Neural progenitor cell (in vitro differentiated cells): ENCODE results near the gene ASTN1. TPM values are rescaled to one million over a fixed set of nuclear protein-coding genes. Genes with fewer than 3 reads are reported as not detected.
A peak's percentile ranks its signal among the peaks of the same experiment; 100 is the strongest.

ENCODE experiments used
- DNase-seq: peaks from one replicate; pipeline ENCODE4 v3.0.0-alpha.2; 2016; ENCODE audit warnings: low spot score
- H2AFZ ChIP-seq: fragments of 200-600 bp; sonication (generic); replicated peaks from 2 replicates; pipeline ENCODE4 v1.6.1; 2016; ENCODE audit warnings: antibody characterized with exemption
- H3F3A ChIP-seq: fragments of 200-600 bp; sonication (generic); 2 replicates; pipeline ENCODE4 v1.6.1; 2016; ENCODE audit warnings: antibody characterized with exemption, low read depth
- H3K27ac ChIP-seq: fragments of 200-600 bp; sonication (generic); 2 replicates; pipeline ENCODE4 v1.5.1; 2016; ENCODE audit warnings: mild to moderate bottlenecking
- H3K27me3 ChIP-seq: fragments of 200-600 bp; sonication (generic); 2 replicates; pipeline ENCODE4 v1.6.1; 2016; ENCODE audit warnings: mild to moderate bottlenecking, moderate library complexity
- H3K36me3 ChIP-seq: fragments of 200-600 bp; sonication (generic); 2 replicates; pipeline ENCODE4 v1.5.1; 2016
- H3K4me1 ChIP-seq: fragments of 200-600 bp; sonication (generic); 2 replicates; pipeline ENCODE4 v1.6.1; 2016; ENCODE audit warnings: mixed run types
- H3K4me2 ChIP-seq: fragments of 200-600 bp; sonication (generic); 2 replicates; pipeline ENCODE4 v1.6.1; 2016
- H3K4me3 ChIP-seq: fragments of 200-600 bp; sonication (generic); 2 replicates; pipeline ENCODE4 v1.5.1; 2016
- H3K79me2 ChIP-seq: fragments of 200-600 bp; sonication (generic); 2 replicates; pipeline ENCODE4 v1.6.1; 2016; ENCODE audit warnings: low read depth
- H3K9ac ChIP-seq: fragments of 200-600 bp; sonication (generic); 2 replicates; pipeline ENCODE4 v1.6.1; 2016
- H3K9me3 ChIP-seq: fragments of 200-600 bp; sonication (generic); 2 replicates; pipeline ENCODE4 v1.5.1; 2016; ENCODE audit warnings: low read depth
- H4K20me1 ChIP-seq: fragments of 200-600 bp; sonication (generic); 2 replicates; pipeline ENCODE4 v1.6.1; 2016; ENCODE audit warnings: low read depth
- H3K27ac Mint-ChIP-seq: 3 replicates; pipeline ENCODE4 v1.8.0; 2021; ENCODE audit warnings: mixed read lengths
- H3K27me3 Mint-ChIP-seq: 2 replicates; pipeline ENCODE4 v1.8.0; 2022; ENCODE audit warnings: low read depth, mild to moderate bottlenecking, inconsistent platforms, moderate library complexity, mixed read lengths; ENCODE audit not compliant: insufficient read depth
- H3K36me3 Mint-ChIP-seq: 3 replicates; pipeline ENCODE4 v1.8.0; 2021; ENCODE audit warnings: mixed read lengths
- H3K4me1 Mint-ChIP-seq: 3 replicates; pipeline ENCODE4 v1.8.0; 2021; ENCODE audit warnings: mixed read lengths
- H3K4me3 Mint-ChIP-seq: 3 replicates; pipeline ENCODE4 v1.8.0; 2021; ENCODE audit warnings: mild to moderate bottlenecking, moderate library complexity, mixed read lengths
- H3K9me3 Mint-ChIP-seq: 3 replicates; pipeline ENCODE4 v1.8.0; 2020; ENCODE audit warnings: mixed read lengths
- EZH2 ChIP-seq: fragments of 200-600 bp; sonication (generic); IDR thresholded peaks from 2 replicates; pipeline ENCODE4 v1.6.1; 2017; ENCODE audit warnings: antibody characterized with exemption, mild to moderate bottlenecking, moderate library complexity
- EZH2phosphoT487 ChIP-seq: fragments of 200-600 bp; sonication (generic); IDR thresholded peaks from 2 replicates; pipeline ENCODE4 v1.6.1; 2017; ENCODE audit warnings: antibody characterized with exemption
- total RNA-seq: library from RNA; depleted of rRNA; stranded (reverse); fragments of >200 nt; gene quantifications from 2 replicates; pipeline ENCODE4 v1.2.3, GENCODE V29; 2015; ENCODE audit warnings: low replicate concordance
- TF ChIP-seq, protein P1 (sequence below): fragments of 200-600 bp; sonication (generic); IDR thresholded peaks from 2 replicates; pipeline ENCODE4 v1.5.1; 2017; ENCODE audit warnings: antibody characterized with exemption, mild to moderate bottlenecking

The ASTN1 gene
- total RNA-seq, 1 donor from 2014 or later: 7.7 TPM

DNA sequence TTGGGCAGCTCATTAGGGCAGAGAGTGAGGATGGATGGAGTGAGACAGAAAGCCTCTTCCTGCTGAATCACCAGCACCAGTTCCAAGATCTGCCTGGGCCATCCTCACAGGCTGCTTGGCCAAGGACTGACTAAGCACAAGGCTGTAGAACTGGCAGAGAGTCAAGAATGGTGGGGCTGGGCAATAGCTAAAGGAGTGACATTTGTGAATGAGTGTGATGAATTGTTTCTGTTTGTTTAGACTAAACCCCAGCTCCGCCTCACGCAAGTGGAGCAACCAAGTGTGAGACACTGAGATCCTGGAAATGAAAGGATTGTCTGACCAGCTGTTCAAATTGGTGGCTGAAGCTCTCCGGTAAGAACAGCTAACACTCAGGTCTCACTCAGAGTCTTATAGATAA is 44.8 kb upstream of the ASTN1 start:
- no peak overlapping the region for H3K4me3 Mint-ChIP-seq
- no peak overlapping the region for H3K27ac ChIP-seq
- no peaks in the 10 kb centered on the region for H3K9me3 ChIP-seq
- no peak overlapping the region for H3K4me2 ChIP-seq
- H3K4me3 ChIP-seq: no peak overlapping the region
- H3K79me2 ChIP-seq: no peaks in the 10 kb centered on the region
- H3K4me1 ChIP-seq: peaks cover 6% of the 10 kb centered on the region
- H3K27me3 ChIP-seq: peaks cover 42% of the 10 kb centered on the region
- DNase-seq: peak; percentile 28
- no peak overlapping the region for H3K27ac Mint-ChIP-seq
- no peak overlapping the region for H3K9ac ChIP-seq
- H3K9me3 Mint-ChIP-seq: no peaks in the 10 kb centered on the region
- no peaks in the 10 kb centered on the region for H3K36me3 Mint-ChIP-seq
- no peaks in the 10 kb centered on the region for H4K20me1 ChIP-seq
- no peaks in the 10 kb centered on the region for H3K36me3 ChIP-seq
- no peaks in the 10 kb centered on the region for H3F3A ChIP-seq
- H3K4me1 Mint-ChIP-seq: peaks cover 2% of the 10 kb centered on the region
- no peak for TF ChIP-seq EZH2phosphoT487
- TF ChIP-seq, protein P1, sequence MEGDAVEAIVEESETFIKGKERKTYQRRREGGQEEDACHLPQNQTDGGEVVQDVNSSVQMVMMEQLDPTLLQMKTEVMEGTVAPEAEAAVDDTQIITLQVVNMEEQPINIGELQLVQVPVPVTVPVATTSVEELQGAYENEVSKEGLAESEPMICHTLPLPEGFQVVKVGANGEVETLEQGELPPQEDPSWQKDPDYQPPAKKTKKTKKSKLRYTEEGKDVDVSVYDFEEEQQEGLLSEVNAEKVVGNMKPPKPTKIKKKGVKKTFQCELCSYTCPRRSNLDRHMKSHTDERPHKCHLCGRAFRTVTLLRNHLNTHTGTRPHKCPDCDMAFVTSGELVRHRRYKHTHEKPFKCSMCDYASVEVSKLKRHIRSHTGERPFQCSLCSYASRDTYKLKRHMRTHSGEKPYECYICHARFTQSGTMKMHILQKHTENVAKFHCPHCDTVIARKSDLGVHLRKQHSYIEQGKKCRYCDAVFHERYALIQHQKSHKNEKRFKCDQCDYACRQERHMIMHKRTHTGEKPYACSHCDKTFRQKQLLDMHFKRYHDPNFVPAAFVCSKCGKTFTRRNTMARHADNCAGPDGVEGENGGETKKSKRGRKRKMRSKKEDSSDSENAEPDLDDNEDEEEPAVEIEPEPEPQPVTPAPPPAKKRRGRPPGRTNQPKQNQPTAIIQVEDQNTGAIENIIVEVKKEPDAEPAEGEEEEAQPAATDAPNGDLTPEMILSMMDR: no peak
- TF ChIP-seq EZH2: no peak
- H2AFZ ChIP-seq: no peak overlapping the region
- H3K27me3 Mint-ChIP-seq: no peaks in the 10 kb centered on the region

DNA sequence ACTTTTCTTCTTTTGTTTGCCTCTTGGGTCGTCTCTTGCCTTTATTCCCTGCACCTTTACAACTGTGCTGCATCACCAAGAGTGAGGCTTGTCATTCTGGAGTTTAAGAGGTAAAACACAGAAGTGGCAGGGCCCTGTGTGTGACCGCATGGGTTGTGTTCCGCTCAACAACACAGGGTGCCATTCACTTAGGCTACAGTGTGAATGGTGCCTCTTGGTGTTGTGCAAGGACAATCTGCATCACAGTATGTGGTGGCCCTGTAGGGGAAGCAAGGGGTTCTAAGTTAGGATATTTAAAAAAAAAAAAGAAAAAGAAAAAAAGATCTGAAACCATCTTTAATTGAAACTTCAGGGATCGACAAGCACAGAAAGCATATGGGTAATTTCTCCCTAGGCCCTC is 44.4 kb upstream of the ASTN1 start:
- Histone ChIP-seq H3K27me3 (peaks cover 42% of the 10 kb centered on the region), H3K9me3 (no peaks in the 10 kb centered on the region), H3K36me3 (no peaks in the 10 kb centered on the region), H3F3A (no peaks in the 10 kb centered on the region), H3K27ac (no peak overlapping the region), H4K20me1 (no peaks in the 10 kb centered on the region), H3K79me2 (no peaks in the 10 kb centered on the region), H3K9ac (no peak overlapping the region), H3K4me3 (no peak overlapping the region), H3K4me1 (peaks cover 6% of the 10 kb centered on the region), H3K4me2 (no peak overlapping the region), H2AFZ (no peak overlapping the region)
- Mint-ChIP-seq H3K27ac (no peak overlapping the region), H3K27me3 (no peaks in the 10 kb centered on the region), H3K4me1 (peaks cover 2% of the 10 kb centered on the region), H3K9me3 (no peaks in the 10 kb centered on the region), H3K4me3 (no peak overlapping the region), H3K36me3 (no peaks in the 10 kb centered on the region)
- DNase-seq: no peak
- TF ChIP-seq EZH2phosphoT487 (no peak), EZH2 (no peak)

DNA sequence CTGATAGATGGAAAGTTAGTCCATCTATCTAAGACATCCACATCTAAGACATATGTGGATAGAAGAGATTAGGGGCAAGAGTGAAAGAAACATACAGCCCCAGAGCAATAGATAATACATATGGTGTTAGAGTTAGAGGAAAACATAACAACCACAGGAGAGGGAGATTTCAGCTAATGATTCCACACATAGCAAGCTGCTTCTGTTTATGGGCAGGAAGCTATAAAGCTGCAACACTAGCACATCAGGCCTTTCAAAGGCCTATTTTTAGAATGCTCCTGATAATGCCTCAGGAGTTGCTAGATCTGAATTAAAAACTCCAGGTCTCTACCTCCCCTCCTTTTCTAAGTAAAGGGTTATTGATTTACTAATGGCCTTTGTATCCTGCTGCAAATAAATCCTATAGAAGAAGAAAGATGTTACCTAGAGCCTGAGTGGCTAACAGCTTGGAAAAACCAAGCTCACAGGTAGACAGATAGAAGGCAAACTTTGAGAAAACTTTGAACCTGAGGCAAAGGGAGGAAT is 42.4 kb upstream of the ASTN1 start:
- H3K27ac ChIP-seq: no peak overlapping the region
- Mint-ChIP-seq H3K36me3 (no peaks in the 10 kb centered on the region), H3K27me3 (peaks cover 3% of the 10 kb centered on the region), H3K9me3 (peaks cover 4% of the 10 kb centered on the region), H3K4me3 (no peak overlapping the region), H3K27ac (no peak overlapping the region), H3K4me1 (peaks cover 2% of the 10 kb centered on the region)
- TF ChIP-seq EZH2phosphoT487 (no peak), EZH2 (no peak)
- TF ChIP-seq, protein P1: no peak
- peaks cover 42% of the 10 kb centered on the region for H3K27me3 ChIP-seq
- H3K79me2 ChIP-seq: no peaks in the 10 kb centered on the region
- H2AFZ ChIP-seq: no peak overlapping the region
- H3F3A ChIP-seq: no peaks in the 10 kb centered on the region
- H3K36me3 ChIP-seq: no peaks in the 10 kb centered on the region
- no peak for DNase-seq
- H3K9me3 ChIP-seq: no peaks in the 10 kb centered on the region
- H3K4me3 ChIP-seq: no peak overlapping the region
- H3K9ac ChIP-seq: no peak overlapping the region
- no peak overlapping the region for H3K4me2 ChIP-seq
- peaks cover 6% of the 10 kb centered on the region for H3K4me1 ChIP-seq
- H4K20me1 ChIP-seq: no peaks in the 10 kb centered on the region

DNA sequence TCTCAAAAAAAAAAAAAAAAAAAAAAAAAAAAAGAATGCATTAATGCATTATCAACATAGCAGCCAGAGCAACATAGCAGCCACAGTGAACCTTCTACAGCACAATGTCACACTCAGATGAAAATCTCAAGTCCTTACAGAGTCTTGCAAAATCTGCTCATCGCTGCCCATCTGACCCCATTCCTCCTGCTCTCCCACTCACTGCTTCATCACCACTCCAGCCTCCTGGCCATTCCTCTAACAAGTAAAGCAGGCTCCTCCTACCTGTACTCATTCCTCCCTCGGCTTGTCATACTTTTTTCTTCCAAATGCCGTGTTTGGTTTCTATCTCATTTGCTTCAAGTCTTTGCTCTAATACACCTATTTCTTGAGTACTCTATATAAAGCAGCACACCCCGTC is 35.8 kb upstream of the ASTN1 start:
- no peaks in the 10 kb centered on the region for H3K9me3 ChIP-seq
- no peak overlapping the region for H3K4me3 ChIP-seq
- H3K27me3 Mint-ChIP-seq: peaks cover 7% of the 10 kb centered on the region
- no peaks in the 10 kb centered on the region for H4K20me1 ChIP-seq
- H3K27me3 ChIP-seq: peaks cover 5% of the 10 kb centered on the region
- no peaks in the 10 kb centered on the region for H3K79me2 ChIP-seq
- TF ChIP-seq EZH2phosphoT487: no peak
- TF ChIP-seq, protein P1: no peak
- TF ChIP-seq EZH2: no peak
- no peak overlapping the region for H2AFZ ChIP-seq
- no peak overlapping the region for H3K27ac Mint-ChIP-seq
- no peaks in the 10 kb centered on the region for H3K4me1 Mint-ChIP-seq
- H3K27ac ChIP-seq: no peak overlapping the region
- no peak overlapping the region for H3K9ac ChIP-seq
- DNase-seq: no peak
- no peak overlapping the region for H3K4me2 ChIP-seq
- no peaks in the 10 kb centered on the region for H3K36me3 ChIP-seq
- peaks cover 4% of the 10 kb centered on the region for H3K9me3 Mint-ChIP-seq
- H3F3A ChIP-seq: no peaks in the 10 kb centered on the region
- H3K36me3 Mint-ChIP-seq: no peaks in the 10 kb centered on the region
- H3K4me1 ChIP-seq: no peaks in the 10 kb centered on the region
- no peak overlapping the region for H3K4me3 Mint-ChIP-seq
